ENCODE results near the gene B3GNT3. TPM values are rescaled to one million over a fixed set of nuclear protein-coding genes. Genes with fewer than 3 reads are reported as not detected.

Gene B3GNT3
- total RNA-seq, 1 donor from 2014 or later: not detected

DNA sequence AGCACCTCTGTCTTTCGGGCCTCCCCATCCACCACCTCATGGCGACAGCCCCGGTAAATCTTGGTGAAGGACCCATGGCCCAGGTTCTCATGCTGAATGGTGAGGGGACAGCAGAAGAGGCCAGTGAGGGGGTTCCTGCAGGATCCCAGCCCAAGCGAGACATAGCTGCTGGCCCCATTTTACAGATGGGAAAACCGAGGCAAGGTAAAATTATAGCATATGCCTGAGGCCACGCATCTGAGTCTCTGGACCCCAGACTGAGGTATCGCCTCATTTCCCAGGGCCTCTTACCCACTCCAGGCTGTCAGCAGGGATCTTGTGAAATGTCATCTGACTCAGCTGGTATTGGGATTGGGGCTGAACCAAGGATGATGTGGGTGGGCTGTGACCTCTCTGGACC is 43.0 kb downstream of the B3GNT3 start:
- no peaks in the 10 kb centered on the region for H3K9me3 Mint-ChIP-seq (ENCODE audit: unreplicated experiment)
- H3K27ac Mint-ChIP-seq (ENCODE audit: unreplicated experiment): no peak overlapping the region
- no peak for DNase-seq (ENCODE audit: extremely low spot score, unreplicated experiment)
- H3K4me3 Mint-ChIP-seq (ENCODE audit: unreplicated experiment): no peak overlapping the region
- peaks cover 14% of the 10 kb centered on the region for H3K27me3 Mint-ChIP-seq (ENCODE audit: unreplicated experiment)
- TF ChIP-seq, protein P1, sequence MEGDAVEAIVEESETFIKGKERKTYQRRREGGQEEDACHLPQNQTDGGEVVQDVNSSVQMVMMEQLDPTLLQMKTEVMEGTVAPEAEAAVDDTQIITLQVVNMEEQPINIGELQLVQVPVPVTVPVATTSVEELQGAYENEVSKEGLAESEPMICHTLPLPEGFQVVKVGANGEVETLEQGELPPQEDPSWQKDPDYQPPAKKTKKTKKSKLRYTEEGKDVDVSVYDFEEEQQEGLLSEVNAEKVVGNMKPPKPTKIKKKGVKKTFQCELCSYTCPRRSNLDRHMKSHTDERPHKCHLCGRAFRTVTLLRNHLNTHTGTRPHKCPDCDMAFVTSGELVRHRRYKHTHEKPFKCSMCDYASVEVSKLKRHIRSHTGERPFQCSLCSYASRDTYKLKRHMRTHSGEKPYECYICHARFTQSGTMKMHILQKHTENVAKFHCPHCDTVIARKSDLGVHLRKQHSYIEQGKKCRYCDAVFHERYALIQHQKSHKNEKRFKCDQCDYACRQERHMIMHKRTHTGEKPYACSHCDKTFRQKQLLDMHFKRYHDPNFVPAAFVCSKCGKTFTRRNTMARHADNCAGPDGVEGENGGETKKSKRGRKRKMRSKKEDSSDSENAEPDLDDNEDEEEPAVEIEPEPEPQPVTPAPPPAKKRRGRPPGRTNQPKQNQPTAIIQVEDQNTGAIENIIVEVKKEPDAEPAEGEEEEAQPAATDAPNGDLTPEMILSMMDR (IDR thresholded peaks at IDR 0.05): no peak
- H3K36me3 Mint-ChIP-seq (ENCODE audit: unreplicated experiment): no peaks in the 10 kb centered on the region
- peaks cover 17% of the 10 kb centered on the region for H3K4me1 Mint-ChIP-seq (ENCODE audit: unreplicated experiment)

DNA sequence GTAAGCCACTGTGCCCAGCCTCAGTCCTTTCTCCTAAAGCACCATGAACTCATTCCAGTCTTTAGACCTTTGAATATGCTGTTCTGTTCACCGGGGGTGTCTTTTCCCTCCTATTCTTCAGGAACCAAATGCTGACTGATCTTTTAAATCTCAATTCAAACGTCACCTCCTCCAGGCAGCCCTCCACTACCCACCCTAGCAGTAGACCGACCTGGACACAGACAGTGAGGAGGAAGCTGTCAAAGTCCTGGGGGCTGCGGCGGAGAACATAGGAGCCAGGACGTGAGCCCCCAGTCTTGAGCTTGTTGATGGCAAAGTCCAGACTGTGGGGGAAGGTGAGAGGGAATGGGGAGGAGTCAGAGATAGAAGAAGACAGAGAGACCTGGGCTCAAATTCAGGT is 45.1 kb downstream of the B3GNT3 start:
- no peak overlapping the region for H3K4me3 Mint-ChIP-seq (ENCODE audit: unreplicated experiment)

GRCh38 chr19:17841371-17841809 is 46.5 kb downstream of the B3GNT3 start:
- Mint-ChIP-seq H3K4me1 (ENCODE audit: unreplicated experiment) (peaks cover 11% of the 10 kb centered on the region), H3K36me3 (ENCODE audit: unreplicated experiment) (no peaks in the 10 kb centered on the region), H3K27me3 (ENCODE audit: unreplicated experiment) (peaks cover 10% of the 10 kb centered on the region), H3K27ac (ENCODE audit: unreplicated experiment) (peak overlapping the region; percentile 27), H3K4me3 (ENCODE audit: unreplicated experiment) (peak overlapping the region; percentile 69), H3K9me3 (ENCODE audit: unreplicated experiment) (no peaks in the 10 kb centered on the region)
- no peak for DNase-seq (ENCODE audit: extremely low spot score, unreplicated experiment)
- TF ChIP-seq, protein P1 (IDR thresholded peaks at IDR 0.05): no peak

More for the DNA sequence above, 45.1 kb downstream of the B3GNT3 start:
- Mint-ChIP-seq H3K9me3 (ENCODE audit: unreplicated experiment) (no peaks in the 10 kb centered on the region), H3K36me3 (ENCODE audit: unreplicated experiment) (no peaks in the 10 kb centered on the region), H3K27ac (ENCODE audit: unreplicated experiment) (no peak overlapping the region), H3K4me1 (ENCODE audit: unreplicated experiment) (peaks cover 17% of the 10 kb centered on the region), H3K27me3 (ENCODE audit: unreplicated experiment) (peaks cover 14% of the 10 kb centered on the region)
- TF ChIP-seq, protein P1 (IDR thresholded peaks at IDR 0.05): no peak
- no peak for DNase-seq (ENCODE audit: extremely low spot score, unreplicated experiment)

GRCh38 chr19:17841810-17842662 is 47.1 kb downstream of the B3GNT3 start:
- DNase-seq (ENCODE audit: extremely low spot score, unreplicated experiment): peak; percentile 93
- peaks cover 11% of the 10 kb centered on the region for H3K4me1 Mint-ChIP-seq (ENCODE audit: unreplicated experiment)
- TF ChIP-seq, protein P1 (IDR thresholded peaks at IDR 0.05): no peak
- peak overlapping the region; percentile 69 for H3K4me3 Mint-ChIP-seq (ENCODE audit: unreplicated experiment)
- H3K27ac Mint-ChIP-seq (ENCODE audit: unreplicated experiment): peak overlapping the region; percentile 27
- H3K27me3 Mint-ChIP-seq (ENCODE audit: unreplicated experiment): peaks cover 10% of the 10 kb centered on the region
- no peaks in the 10 kb centered on the region for H3K36me3 Mint-ChIP-seq (ENCODE audit: unreplicated experiment)
- H3K9me3 Mint-ChIP-seq (ENCODE audit: unreplicated experiment): no peaks in the 10 kb centered on the region

- no peak for DNase-seq (ENCODE audit: extremely low spot score, unreplicated experiment)
- Mint-ChIP-seq H3K27ac (ENCODE audit: unreplicated experiment) (no peak overlapping the region), H3K27me3 (ENCODE audit: unreplicated experiment) (peaks cover 10% of the 10 kb centered on the region), H3K4me3 (ENCODE audit: unreplicated experiment) (peak overlapping the region; percentile 45), H3K4me1 (ENCODE audit: unreplicated experiment) (peaks cover 11% of the 10 kb centered on the region), H3K36me3 (ENCODE audit: unreplicated experiment) (no peaks in the 10 kb centered on the region), H3K9me3 (ENCODE audit: unreplicated experiment) (no peaks in the 10 kb centered on the region)
- TF ChIP-seq, protein P1 (IDR thresholded peaks at IDR 0.05): no peak
These were observed 47.8 kb downstream of the B3GNT3 start for GRCh38 chr19:17842663-17843291.

All from osteocyte (in vitro differentiated cells).